HL-60/S4 treated with retinoic acid at 250 ng/mL for 4 days and 3 days (cell line): Measurements from ENCODE around the gene CELF1.
"Not testable (repeated sequence)": the region's sequence is repeated elsewhere in the genome, so short reads cannot be mapped to it uniquely, and the experiment has no call there.

ENCODE experiments used
- in situ Hi-C: fragments of 300-500 bp; cut with MboI; formaldehyde crosslinking; loops from 2 replicates; pipeline ENCODE4 v1.7.0; 2022; ENCODE audit warnings: low sequenced_read_pairs

Gene CELF1

GRCh38 chr11:47488674-47489394 lies 64.1 kb downstream of the CELF1 start:
- in situ Hi-C loops = no loop called here

GRCh38 chr11:47488111-47488510 lies 64.8 kb downstream of the CELF1 start:
- in situ Hi-C loops = no loop called here

- in situ Hi-C loops = no loop called here
Observed at GRCh38 chr11:47487421-47487820, 65.5 kb downstream of the CELF1 start.

GRCh38 chr11:47485107-47485506 lies 67.8 kb downstream of the CELF1 start:
- in situ Hi-C loops = no loop called here

- in situ Hi-C loops = no loop called here
Observed at GRCh38 chr11:47483457-47483856, 69.5 kb downstream of the CELF1 start.

- in situ Hi-C loops = no loop called here
Observed at GRCh38 chr11:47480762-47481161, 72.2 kb downstream of the CELF1 start.

- in situ Hi-C loops = no loop called here
Observed at GRCh38 chr11:47478651-47479329, 74.1 kb downstream of the CELF1 start.

- in situ Hi-C loops = no loop called here
Observed at GRCh38 chr11:47477753-47478152, 75.2 kb downstream of the CELF1 start.

- in situ Hi-C loops = no loop called here
Observed at GRCh38 chr11:47477323-47477722, 75.6 kb downstream of the CELF1 start.

GRCh38 chr11:47470671-47471070 lies 82.3 kb downstream of the CELF1 start:
- in situ Hi-C loops = no loop called here

GRCh38 chr11:47469361-47470179 lies 83.4 kb downstream of the CELF1 start:
- in situ Hi-C loops = no loop called here

- in situ Hi-C loops = no loop called here
Observed at GRCh38 chr11:47468598-47469214, 84.2 kb downstream of the CELF1 start.

- in situ Hi-C loops = no loop called here
Observed at GRCh38 chr11:47467357-47467756, 85.6 kb downstream of the CELF1 start.

GRCh38 chr11:47466701-47467250 lies 86.2 kb downstream of the CELF1 start:
- in situ Hi-C loops = no loop called here

GRCh38 chr11:47466201-47466600 lies 86.7 kb downstream of the CELF1 start:
- in situ Hi-C loops = no loop called here

- in situ Hi-C loops = no loop called here
Observed at GRCh38 chr11:47464483-47464882, 88.4 kb downstream of the CELF1 start.

- in situ Hi-C loops = no loop called here
Observed at GRCh38 chr11:47461876-47462275, 91.1 kb downstream of the CELF1 start.

GRCh38 chr11:47460571-47461235 lies 92.2 kb downstream of the CELF1 start:
- in situ Hi-C loops = no loop called here

- in situ Hi-C loops = not testable (repeated sequence)
Observed at GRCh38 chr11:47454258-47454671, 98.7 kb downstream of the CELF1 start.

GRCh38 chr11:47453365-47453764 lies 99.6 kb downstream of the CELF1 start:
- in situ Hi-C loops = no loop called here
